Astrocyte (in vitro differentiated cells and primary cell): ENCODE results near the gene SNCB.

Source experiments
- CTCF ChIP-seq: IDR thresholded peaks from 2 replicates; pipeline ENCODE4 v1.5.1; 2011; ENCODE audit warnings: low read depth, mild to moderate bottlenecking, inconsistent platforms, low read length, moderate library complexity; ENCODE audit not compliant: insufficient read depth
- EZH2 ChIP-seq: IDR thresholded peaks from 2 replicates; pipeline ENCODE4 v1.6.1; 2012; ENCODE audit warnings: mild to moderate bottlenecking, low read length, inconsistent platforms; ENCODE audit not compliant: insufficient read depth

GRCh38 chr5:176633598-176633997 is 3.3 kb upstream of the SNCB start:
- TF ChIP-seq CTCF: no peak
- no peak for TF ChIP-seq EZH2
